GM12878 (cell line): ENCODE results near the gene PADI3. TPM values are rescaled to one million over a fixed set of nuclear protein-coding genes. Genes with fewer than 3 reads are reported as not detected.

Source experiments
- ATAC-seq: fragments of 200-7000 bp; cut with Tn5 transposase; 3 replicates; pipeline ENCODE4 v1.9.1; 2020; ENCODE audit warnings: mild to moderate bottlenecking, moderate library complexity
- BruUV-seq: library from RNA; stranded (reverse); fragments of 400-500 nt; replicated peaks from 2 replicates; lab custom pipeline; 2021; lab: Mats Ljungman, UMichigan
- CTCF ChIA-PET: fragments of 300-600 bp; sonication (Branson Sonifier 250); formaldehyde crosslinking; extraction: SDS; loops from one replicate; lab custom pipeline; 2021; ENCODE audit warnings: inconsistent platforms; lab: Yijun Ruan, JAX
- POLR2A ChIA-PET: fragments of 350-600 bp; formaldehyde crosslinking; extraction: SDS; loops from one replicate; lab custom pipeline; 2021; ENCODE audit warnings: inconsistent platforms; lab: Charles Lee
- RAD21 ChIA-PET: fragments of 300-600 bp; sonication (Branson Sonifier 250); formaldehyde crosslinking; loops from one replicate; lab custom pipeline; 2023; ENCODE audit warnings: antibody characterized with exemption; ENCODE audit not compliant: unreplicated experiment; lab: Charles Lee
- SMC1A ChIA-PET: fragments of 300-600 bp; sonication (Branson Sonifier 250); formaldehyde crosslinking; loops from one replicate; lab custom pipeline; 2023; ENCODE audit not compliant: unreplicated experiment, uncharacterized antibody; lab: Charles Lee
- DNase-seq: peaks from one replicate; pipeline ENCODE4 v3.0.0-alpha.2; 2011; ENCODE audit warnings: low read depth, low spot score
- FAIRE-seq: peaks from 3 replicates; lab custom pipeline; 2011; peaks lifted over from hg19 to GRCh38; lab: Jason Lieb, UNC
- H2AFZ ChIP-seq: 2 replicates; pipeline ENCODE4 v1.6.0; 2011; ENCODE audit warnings: low read depth, low read length, control low read depth; ENCODE audit not compliant: control insufficient read depth
- H3K27ac ChIP-seq: 2 replicates; pipeline ENCODE4 v1.5.1; 2011; ENCODE audit warnings: control low read depth; ENCODE audit not compliant: control insufficient read depth, insufficient read depth
- H3K27me3 ChIP-seq, 2 experiments: replicated peaks in 1 of 2; 2 replicates each; pipeline versions ENCODE4 v1.6.0 to v1.6.1; 2011; ENCODE audit warnings: low read length in 1 of 2; ENCODE audit not compliant: control insufficient read depth in 2 of 2, insufficient read depth in 2 of 2
- H3K36me3 ChIP-seq, 2 experiments: 2 replicates each; pipeline ENCODE4 v1.5.1; 2011; ENCODE audit warnings: low read length in 1 of 2; ENCODE audit not compliant: control insufficient read depth in 2 of 2, insufficient read depth in 2 of 2
- H3K4me1 ChIP-seq: 2 replicates; pipeline ENCODE4 v1.6.1; 2011; ENCODE audit warnings: mild to moderate bottlenecking, low read length, moderate library complexity, mixed read lengths; ENCODE audit not compliant: control insufficient read depth, insufficient read depth
- H3K4me2 ChIP-seq: 2 replicates; pipeline ENCODE4 v1.6.0; 2011; ENCODE audit warnings: control low read depth; ENCODE audit not compliant: control insufficient read depth, insufficient read depth
- H3K4me3 ChIP-seq: fragments of 200-600 bp; sonication (generic); 2 replicates; pipeline ENCODE4 v1.5.1; 2016
- H3K79me2 ChIP-seq: 2 replicates; pipeline ENCODE4 v1.6.0; 2011; ENCODE audit warnings: low read length; ENCODE audit not compliant: control insufficient read depth, insufficient read depth
- H3K9ac ChIP-seq: 2 replicates; pipeline ENCODE4 v1.8.0; 2011; ENCODE audit warnings: low read length, control low read depth, mixed read lengths; ENCODE audit not compliant: control insufficient read depth, insufficient read depth
- H3K9me3 ChIP-seq: replicated peaks from 3 replicates; pipeline ENCODE4 v1.5.1; 2011; ENCODE audit warnings: mild to moderate bottlenecking, low read length; ENCODE audit not compliant: control insufficient read depth, insufficient read depth
- H4K20me1 ChIP-seq: 2 replicates; pipeline ENCODE4 v1.6.0; 2011; ENCODE audit not compliant: control insufficient read depth, insufficient read depth
- KLF5 ChIP-seq: fragments of 450-650 bp; IDR thresholded peaks from 2 replicates; pipeline ENCODE4 v1.6.1; 2014; ENCODE audit warnings: mild to moderate bottlenecking; ENCODE audit not compliant: partially characterized antibody
- RCOR1 ChIP-seq: conservative IDR thresholded peaks from 2 replicates; pipeline ENCODE4 v1.6.1; 2012; ENCODE audit warnings: low read depth, low read length, improper control_type of control experiment
- SREBF2 ChIP-seq: IDR thresholded peaks from 2 replicates; pipeline ENCODE4 v1.6.1; 2012; ENCODE audit warnings: mild to moderate bottlenecking, low read length
- ZNF274 ChIP-seq: IDR thresholded peaks from one replicate; pipeline ENCODE4 v1.8.0; 2011; ENCODE audit not compliant: insufficient read length, insufficient read depth
- ZSCAN29 ChIP-seq: fragments of 450-650 bp; IDR thresholded peaks from 2 replicates; pipeline ENCODE4 v1.6.1; 2017; ENCODE audit warnings: mild to moderate bottlenecking, moderate library complexity
- WGBS: methylation state at CpG from one replicate; pipeline ENCODE4 v1.1.6; 2016; ENCODE audit warnings: low lambda C conversion rate; ENCODE audit not compliant: insufficient replicate concordance, insufficient coverage; ENCODE audit errors: missing lambda C conversion rate; 5-methylcytosine and 5-hydroxymethylcytosine counted together
- in situ Hi-C: fragments of 300-500 bp; cut with MboI; formaldehyde crosslinking; loops from 9 replicates; pipeline ENCODE4 v1.14.3; 2018; ENCODE audit warnings: mixed read lengths
- intact Hi-C: fragments of 100-400 bp; cut with micrococcal nuclease; formaldehyde crosslinking; loops from one replicate; pipeline ENCODE4 v1.14.2; 2022; ENCODE audit not compliant: unreplicated experiment
- polyA plus RNA-seq, 11 experiments: library from polyadenylated mRNA; depleted of rRNA in 4 of 11; unstranded in 6 of 11; stranded (reverse) in 5 of 11; fragments of >200 nt; fragmentation: Nextera tagmentation in 4 of 11; fragmentation: Illumina TruSeq in 1 of 11; extraction: Ambion mirVana in 4 of 11; extraction: Trizol in 1 of 11; gene quantifications; 1 replicate in 1 of 11; 2 replicates in 10 of 11; pipeline versions ENCODE4 v1.2.1 to v1.2.3, GENCODE V29; 2011 to 2016; ENCODE audit warnings: inconsistent platforms in 2 of 11, missing spikeins in 2 of 11, low read depth in 1 of 11
- total RNA-seq, 4 experiments: library from RNA; depleted of rRNA in 3 of 4; stranded (reverse); fragments of >200 nt in 3 of 4; fragmentation: Illumina TruSeq in 1 of 4; extraction: Trizol in 1 of 4; gene quantifications; 2 replicates each; pipeline versions ENCODE4 v1.2.1 to v1.2.3, GENCODE V29; 2013 to 2021
- TF ChIP-seq, protein P1 (sequence below): IDR thresholded peaks from 2 replicates; pipeline ENCODE4 v1.6.1; 2011; ENCODE audit warnings: borderline replicate concordance, low read depth, mild to moderate bottlenecking, moderate library complexity, mixed read lengths, low read length; ENCODE audit not compliant: insufficient read depth; ENCODE audit errors: extremely low read length

Gene PADI3
- total and polyA plus RNA-seq, 10 of the 15 experiments (the other 5 are each of a cell fraction or from before 2014, with no cell fraction given) = 0.01 TPM; not detected in 9

DNA sequence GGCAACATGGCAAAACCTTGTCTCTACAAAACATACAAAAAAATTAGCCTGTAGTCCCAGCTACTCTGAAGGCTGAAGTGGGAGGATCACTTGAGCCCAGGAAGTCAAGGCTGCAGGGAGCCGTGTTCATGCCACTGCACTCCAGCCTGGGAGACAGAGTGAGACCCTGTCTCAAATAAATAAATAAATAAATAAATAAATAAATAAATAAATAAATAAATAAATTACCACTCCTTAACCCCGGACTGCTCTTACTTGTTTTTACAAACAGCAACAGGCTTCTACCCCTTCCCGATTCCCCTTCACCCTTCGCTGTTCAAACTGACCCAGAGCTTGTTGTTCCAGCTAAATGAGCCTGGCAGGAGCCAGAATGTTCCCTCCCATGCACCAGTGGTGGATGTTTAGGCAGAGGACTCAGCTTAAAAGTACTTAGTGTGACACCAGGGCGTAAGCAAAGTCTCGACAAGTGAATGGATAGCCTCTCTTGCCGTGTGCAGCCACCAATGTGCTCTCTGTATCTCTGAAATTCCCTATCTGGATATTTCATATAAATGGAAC, 21.5 kb upstream of the PADI3 start:
- BruUV-seq = no TSS peak
- no peaks in the 10 kb centered on the region for H3K36me3 ChIP-seq
- peaks cover 0 to 2% of the 10 kb centered on the region in 2 experiments; a peak in 2 of 4 replicates for H3K27me3 ChIP-seq
- no peak overlapping the region for H3K27ac ChIP-seq
- H3K4me2 ChIP-seq = no peak overlapping the region
- no peak overlapping the region for H3K4me3 ChIP-seq
- ChIA-PET CTCF (interaction anchor here (0.7 to 1.2 kb wide), 3 partner anchors 9 to 101 kb away, joined by 3 to 4 read pairs (median 3); no protein-coding TSS in a partner anchor), RAD21 (no interaction called here), POLR2A (no interaction called here), SMC1A (no interaction called here)
- DNase-seq = no peak
- no peak for ATAC-seq
- H3K9me3 ChIP-seq = no peaks in the 10 kb centered on the region; the same call in 2 of the 3 replicates
- TF ChIP-seq KLF5 = no peak
- TF ChIP-seq ZNF274 = no peak
- no peaks in the 10 kb centered on the region for H3K79me2 ChIP-seq
- H3K9ac ChIP-seq = no peak overlapping the region
- FAIRE-seq = no peak
- no peak overlapping the region for H2AFZ ChIP-seq
- no peaks in the 10 kb centered on the region for H4K20me1 ChIP-seq
- no peaks in the 10 kb centered on the region for H3K4me1 ChIP-seq
- intact Hi-C loops = no loop called here
- WGBS = 45% methylated on average over 7 of the region's 7 CpGs
- in situ Hi-C loops = no loop called here

DNA sequence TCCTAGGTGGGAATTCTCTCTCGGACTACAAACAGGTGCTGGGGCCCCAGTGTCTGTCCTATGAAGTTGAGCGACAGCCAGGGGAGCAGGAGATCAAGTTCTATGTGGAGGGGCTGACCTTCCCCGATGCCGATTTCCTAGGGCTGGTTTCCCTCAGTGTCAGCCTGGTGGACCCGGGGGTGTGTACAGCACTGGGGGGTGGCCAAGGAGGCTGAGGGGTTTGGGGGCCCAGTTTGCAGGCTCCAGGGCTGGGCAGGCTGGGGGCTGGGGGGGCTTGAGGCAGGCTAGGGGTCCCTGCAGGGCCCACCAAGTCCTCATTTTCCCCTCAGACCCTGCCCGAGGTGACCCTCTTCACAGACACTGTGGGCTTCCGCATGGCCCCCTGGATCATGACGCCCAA, 20.3 kb upstream of the PADI3 start:
- in situ Hi-C loops = no loop called here
- intact Hi-C loops = no loop called here
- TF ChIP-seq SREBF2 (no peak), ZSCAN29 (no peak), RCOR1 (no peak)
- TF ChIP-seq, protein P1, sequence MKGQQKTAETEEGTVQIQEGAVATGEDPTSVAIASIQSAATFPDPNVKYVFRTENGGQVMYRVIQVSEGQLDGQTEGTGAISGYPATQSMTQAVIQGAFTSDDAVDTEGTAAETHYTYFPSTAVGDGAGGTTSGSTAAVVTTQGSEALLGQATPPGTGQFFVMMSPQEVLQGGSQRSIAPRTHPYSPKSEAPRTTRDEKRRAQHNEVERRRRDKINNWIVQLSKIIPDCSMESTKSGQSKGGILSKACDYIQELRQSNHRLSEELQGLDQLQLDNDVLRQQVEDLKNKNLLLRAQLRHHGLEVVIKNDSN = no peak
- H3K79me2 ChIP-seq = no peaks in the 10 kb centered on the region
- H3K27me3 ChIP-seq = no peaks in the 10 kb centered on the region; a peak in 1 of 4 replicates
- 46% methylated on average over 8 of the region's 8 CpGs for WGBS
- no TSS peak for BruUV-seq
- ChIA-PET RAD21 (no interaction called here), POLR2A (no interaction called here), CTCF (interaction anchor here (1.2 to 12.7 kb wide), 2 partner anchors 8 to 103 kb away, joined by 3 to 315 read pairs; partner anchors contain the start of gene PADI2), SMC1A (interaction anchor here (0.7 kb wide), 1 partner anchor 99 kb away, joined by 3 read pairs; no protein-coding TSS in a partner anchor)
- FAIRE-seq = no peak
- no peaks in the 10 kb centered on the region; the same call in 2 of the 3 replicates for H3K9me3 ChIP-seq
- no peak overlapping the region for H3K4me3 ChIP-seq
- ATAC-seq = no peak
- no peak overlapping the region for H3K4me2 ChIP-seq
- no peaks in the 10 kb centered on the region for H4K20me1 ChIP-seq
- H2AFZ ChIP-seq = no peak overlapping the region
- no peaks in the 10 kb centered on the region for H3K36me3 ChIP-seq
- DNase-seq = no peak
- H3K4me1 ChIP-seq = no peaks in the 10 kb centered on the region
- H3K27ac ChIP-seq = no peak overlapping the region
- no peak overlapping the region for H3K9ac ChIP-seq
